ENCODE data around the gene GNAZ.

Gene GNAZ

GRCh38 chr22:23151827-23152226 lies 81.5 kb downstream of the GNAZ start:
- Mint-ChIP-seq H3K27me3 (ENCODE audit: low read depth) (peaks cover 9% of the 10 kb centered on the region), H3K4me1 (ENCODE audit: low read depth) (peaks cover 4% of the 10 kb centered on the region), H3K9me3 (no peaks in the 10 kb centered on the region), H3K4me3 (no peak overlapping the region), H3K27ac (no peak overlapping the region), H3K36me3 (ENCODE audit: low read depth) (no peaks in the 10 kb centered on the region)

GRCh38 chr22:23152238-23153114 lies 82.2 kb downstream of the GNAZ start:
- no peaks in the 10 kb centered on the region for H3K36me3 Mint-ChIP-seq (ENCODE audit: low read depth)
- no peak overlapping the region for H3K4me3 Mint-ChIP-seq
- peaks cover 4% of the 10 kb centered on the region for H3K4me1 Mint-ChIP-seq (ENCODE audit: low read depth)
- H3K27me3 Mint-ChIP-seq (ENCODE audit: low read depth): peaks cover 7% of the 10 kb centered on the region
- H3K27ac Mint-ChIP-seq: no peak overlapping the region
- no peaks in the 10 kb centered on the region for H3K9me3 Mint-ChIP-seq

- H3K9me3 Mint-ChIP-seq: no peaks in the 10 kb centered on the region
- H3K4me1 Mint-ChIP-seq (ENCODE audit: low read depth): peaks cover 4% of the 10 kb centered on the region
- no peak overlapping the region for H3K4me3 Mint-ChIP-seq
- no peak overlapping the region for H3K27ac Mint-ChIP-seq
- no peaks in the 10 kb centered on the region for H3K36me3 Mint-ChIP-seq (ENCODE audit: low read depth)
- peaks cover 4% of the 10 kb centered on the region for H3K27me3 Mint-ChIP-seq (ENCODE audit: low read depth)
Observed at GRCh38 chr22:23153994-23154393, 83.7 kb downstream of the GNAZ start.

- H3K4me1 Mint-ChIP-seq (ENCODE audit: low read depth): peaks cover 4% of the 10 kb centered on the region
- no peak overlapping the region for H3K27ac Mint-ChIP-seq
Observed at GRCh38 chr22:23154461-23154860, 84.1 kb downstream of the GNAZ start.

GRCh38 chr22:23155143-23155542 lies 84.8 kb downstream of the GNAZ start:
- Mint-ChIP-seq H3K36me3 (ENCODE audit: low read depth) (no peaks in the 10 kb centered on the region), H3K27me3 (ENCODE audit: low read depth) (peaks cover 4% of the 10 kb centered on the region), H3K27ac (no peak overlapping the region), H3K4me3 (no peak overlapping the region), H3K9me3 (no peaks in the 10 kb centered on the region), H3K4me1 (ENCODE audit: low read depth) (peaks cover 4% of the 10 kb centered on the region)

More at GRCh38 chr22:23154461-23154860, 84.1 kb downstream of the GNAZ start:
- H3K4me3 Mint-ChIP-seq: no peak overlapping the region
- no peaks in the 10 kb centered on the region for H3K9me3 Mint-ChIP-seq
- no peaks in the 10 kb centered on the region for H3K36me3 Mint-ChIP-seq (ENCODE audit: low read depth)
- peaks cover 4% of the 10 kb centered on the region for H3K27me3 Mint-ChIP-seq (ENCODE audit: low read depth)

GRCh38 chr22:23155831-23156230 lies 85.5 kb downstream of the GNAZ start:
- Mint-ChIP-seq H3K4me1 (ENCODE audit: low read depth) (peaks cover 4% of the 10 kb centered on the region), H3K27ac (no peak overlapping the region), H3K9me3 (no peaks in the 10 kb centered on the region), H3K27me3 (ENCODE audit: low read depth) (peaks cover 4% of the 10 kb centered on the region), H3K36me3 (ENCODE audit: low read depth) (no peaks in the 10 kb centered on the region), H3K4me3 (no peak overlapping the region)

GRCh38 chr22:23156286-23156685 lies 86.0 kb downstream of the GNAZ start:
- no peaks in the 10 kb centered on the region for H3K9me3 Mint-ChIP-seq
- H3K36me3 Mint-ChIP-seq (ENCODE audit: low read depth): no peaks in the 10 kb centered on the region
- no peak overlapping the region for H3K4me3 Mint-ChIP-seq
- H3K27me3 Mint-ChIP-seq (ENCODE audit: low read depth): peaks cover 4% of the 10 kb centered on the region
- H3K4me1 Mint-ChIP-seq (ENCODE audit: low read depth): peaks cover 4% of the 10 kb centered on the region
- H3K27ac Mint-ChIP-seq: no peak overlapping the region

GRCh38 chr22:23157560-23158515 lies 87.5 kb downstream of the GNAZ start:
- Mint-ChIP-seq H3K9me3 (no peaks in the 10 kb centered on the region), H3K4me1 (ENCODE audit: low read depth) (peaks cover 2% of the 10 kb centered on the region), H3K4me3 (no peak overlapping the region), H3K27ac (no peak overlapping the region), H3K27me3 (ENCODE audit: low read depth) (peaks cover 4% of the 10 kb centered on the region), H3K36me3 (ENCODE audit: low read depth) (no peaks in the 10 kb centered on the region)

- Mint-ChIP-seq H3K36me3 (ENCODE audit: low read depth) (no peaks in the 10 kb centered on the region), H3K27ac (no peak overlapping the region), H3K9me3 (no peaks in the 10 kb centered on the region), H3K4me1 (ENCODE audit: low read depth) (no peaks in the 10 kb centered on the region), H3K27me3 (ENCODE audit: low read depth) (peaks cover 4% of the 10 kb centered on the region), H3K4me3 (no peak overlapping the region)
Observed at GRCh38 chr22:23158516-23159290, 88.4 kb downstream of the GNAZ start.

GRCh38 chr22:23159291-23159630 lies 88.9 kb downstream of the GNAZ start:
- Mint-ChIP-seq H3K27ac (no peak overlapping the region), H3K9me3 (no peaks in the 10 kb centered on the region), H3K27me3 (ENCODE audit: low read depth) (peaks cover 4% of the 10 kb centered on the region), H3K4me3 (no peak overlapping the region), H3K36me3 (ENCODE audit: low read depth) (no peaks in the 10 kb centered on the region), H3K4me1 (ENCODE audit: low read depth) (no peaks in the 10 kb centered on the region)

- Mint-ChIP-seq H3K9me3 (no peaks in the 10 kb centered on the region), H3K27me3 (ENCODE audit: low read depth) (no peaks in the 10 kb centered on the region), H3K36me3 (ENCODE audit: low read depth) (no peaks in the 10 kb centered on the region), H3K27ac (no peak overlapping the region), H3K4me1 (ENCODE audit: low read depth) (no peaks in the 10 kb centered on the region), H3K4me3 (no peak overlapping the region)
Observed at GRCh38 chr22:23161029-23161428, 90.7 kb downstream of the GNAZ start.

- Mint-ChIP-seq H3K9me3 (no peaks in the 10 kb centered on the region), H3K4me3 (no peak overlapping the region), H3K27ac (no peak overlapping the region), H3K27me3 (ENCODE audit: low read depth) (no peaks in the 10 kb centered on the region), H3K36me3 (ENCODE audit: low read depth) (no peaks in the 10 kb centered on the region), H3K4me1 (ENCODE audit: low read depth) (no peaks in the 10 kb centered on the region)
Observed at GRCh38 chr22:23161574-23161973, 91.3 kb downstream of the GNAZ start.

GRCh38 chr22:23163665-23164064 lies 93.3 kb downstream of the GNAZ start:
- Mint-ChIP-seq H3K9me3 (no peaks in the 10 kb centered on the region), H3K4me1 (ENCODE audit: low read depth) (no peaks in the 10 kb centered on the region), H3K27me3 (ENCODE audit: low read depth) (no peaks in the 10 kb centered on the region), H3K36me3 (ENCODE audit: low read depth) (no peaks in the 10 kb centered on the region), H3K4me3 (no peak overlapping the region), H3K27ac (no peak overlapping the region)

- Mint-ChIP-seq H3K27me3 (ENCODE audit: low read depth) (no peaks in the 10 kb centered on the region), H3K27ac (no peak overlapping the region), H3K4me1 (ENCODE audit: low read depth) (no peaks in the 10 kb centered on the region), H3K36me3 (ENCODE audit: low read depth) (no peaks in the 10 kb centered on the region), H3K4me3 (no peak overlapping the region), H3K9me3 (no peaks in the 10 kb centered on the region)
Observed at GRCh38 chr22:23164091-23164490, 93.8 kb downstream of the GNAZ start.
